ENCODE results near the gene RANBP3L.
A peak's percentile ranks its signal among the peaks of the same experiment; 100 is the strongest.
"Not testable (repeated sequence)": the region's sequence is repeated elsewhere in the genome, so short reads cannot be mapped to it uniquely, and the experiment has no call there.

RANBP3L gene, protein sequence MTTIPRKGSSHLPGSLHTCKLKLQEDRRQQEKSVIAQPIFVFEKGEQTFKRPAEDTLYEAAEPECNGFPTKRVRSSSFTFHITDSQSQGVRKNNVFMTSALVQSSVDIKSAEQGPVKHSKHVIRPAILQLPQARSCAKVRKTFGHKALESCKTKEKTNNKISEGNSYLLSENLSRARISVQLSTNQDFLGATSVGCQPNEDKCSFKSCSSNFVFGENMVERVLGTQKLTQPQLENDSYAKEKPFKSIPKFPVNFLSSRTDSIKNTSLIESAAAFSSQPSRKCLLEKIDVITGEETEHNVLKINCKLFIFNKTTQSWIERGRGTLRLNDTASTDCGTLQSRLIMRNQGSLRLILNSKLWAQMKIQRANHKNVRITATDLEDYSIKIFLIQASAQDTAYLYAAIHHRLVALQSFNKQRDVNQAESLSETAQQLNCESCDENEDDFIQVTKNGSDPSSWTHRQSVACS

DNA sequence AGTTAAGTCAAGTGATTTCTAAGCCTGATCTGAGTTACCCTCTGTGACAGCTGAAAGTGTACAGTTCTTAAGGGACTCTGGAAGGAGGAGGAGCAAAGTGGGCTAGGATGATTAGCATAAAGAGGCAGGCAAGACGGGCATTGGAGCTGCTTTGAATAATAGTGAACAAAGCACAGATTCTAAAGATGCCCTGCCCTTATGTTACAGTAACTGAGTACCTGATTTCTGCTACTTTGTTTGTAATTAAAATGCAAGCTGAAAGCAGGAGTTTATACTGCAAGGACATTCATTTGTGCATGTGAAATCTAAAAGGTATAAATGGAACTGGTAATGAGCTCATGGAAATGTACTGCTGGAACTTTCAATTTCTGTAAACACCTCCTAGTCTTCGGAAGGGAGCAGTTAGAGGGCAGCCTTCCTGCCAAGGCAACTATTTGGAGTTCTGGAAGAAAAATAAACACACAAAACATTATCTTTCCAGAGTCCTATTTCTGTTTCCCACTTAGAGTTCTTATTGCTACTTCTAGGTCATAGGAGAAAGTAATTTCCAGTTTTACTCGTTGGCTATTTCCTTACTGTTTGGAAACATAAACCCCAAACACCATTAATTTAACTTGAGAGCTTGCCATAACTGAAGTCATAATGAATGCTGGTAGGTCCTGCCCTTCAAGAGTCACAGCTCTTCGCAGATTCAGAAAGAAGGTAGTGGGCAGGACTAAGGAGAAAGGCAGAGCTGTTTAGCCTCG is at the start of gene RANBP3L:
TSS of gene RANBP3L (minus strand) at position 45 of the 746 bp plus-strand sequence. CDS start 486 bp downstream, outside the sequence.
- DNase-seq, result no peak

DNA sequence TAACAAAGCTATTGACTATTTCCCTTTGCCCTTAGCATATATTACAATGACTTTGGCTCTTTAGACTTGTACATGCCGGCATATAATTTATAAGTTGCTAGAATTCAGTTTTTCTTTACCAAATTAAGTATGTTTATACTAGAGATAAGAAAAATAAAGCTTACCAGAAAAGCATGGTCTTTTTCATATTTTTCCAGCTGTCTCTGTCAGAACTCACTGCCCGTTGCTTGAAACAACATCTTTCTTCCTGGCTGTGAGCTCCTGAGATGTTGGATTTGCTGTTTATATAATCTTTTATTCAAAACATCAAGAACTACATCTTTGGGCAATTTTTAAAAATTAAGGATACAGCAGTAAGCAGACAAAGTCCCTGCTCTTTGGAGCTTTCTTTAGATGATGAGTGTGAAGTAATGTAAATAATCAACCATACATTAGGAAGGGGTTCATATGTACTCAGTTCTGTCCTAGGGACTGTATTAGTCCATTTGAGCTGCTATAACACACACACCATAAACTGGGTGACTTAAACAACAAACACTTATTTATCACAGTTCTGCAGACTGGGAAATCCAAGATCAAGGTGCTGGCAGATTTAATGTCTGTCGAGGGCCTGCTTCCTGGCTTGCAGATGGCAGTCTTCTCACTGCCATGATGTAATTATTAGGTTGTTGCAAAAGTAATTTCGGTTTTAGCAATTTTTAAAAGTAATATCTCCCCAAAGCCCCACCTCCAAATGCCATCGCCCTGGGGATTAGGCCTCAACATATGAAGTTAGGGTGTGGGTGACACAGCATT is 45.4 kb upstream of the RANBP3L start:
- no peak for DNase-seq

DNA sequence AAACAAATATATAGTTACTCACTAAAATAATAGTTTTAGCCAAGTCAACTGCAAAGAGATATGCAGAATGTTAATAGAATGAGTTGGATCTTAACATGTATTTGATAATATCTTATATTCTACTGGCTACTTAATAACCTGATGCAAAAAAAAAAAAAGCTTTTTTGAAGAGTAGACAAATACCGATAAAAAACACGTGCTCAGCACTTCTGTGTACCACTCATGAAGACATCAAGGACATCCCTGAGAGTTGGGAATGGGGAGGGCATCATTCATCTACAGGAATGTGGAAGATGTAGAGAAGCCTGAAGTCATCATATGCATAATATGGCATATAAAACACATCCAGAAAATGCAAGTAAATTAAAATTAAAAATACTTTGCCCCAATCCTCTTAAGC is 43.2 kb upstream of the RANBP3L start:
- no peak for DNase-seq

DNA sequence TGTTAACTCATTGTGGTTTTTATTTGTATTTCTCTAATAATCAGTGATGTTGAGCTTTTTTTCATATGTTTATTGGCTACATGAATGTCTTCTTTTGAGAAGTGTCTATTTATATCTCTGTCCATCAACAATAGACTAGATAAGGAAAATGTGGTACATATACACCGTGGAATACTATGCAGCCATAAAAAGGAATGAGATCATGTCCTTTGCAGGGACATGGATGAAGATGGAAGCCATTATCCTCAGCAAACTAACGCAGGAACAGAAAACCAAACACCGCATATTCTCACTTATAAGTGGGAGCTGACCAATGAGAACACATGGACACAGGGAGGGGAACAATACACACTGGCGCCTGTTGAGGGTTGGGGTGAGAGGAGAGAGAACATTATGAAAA is 40.0 kb upstream of the RANBP3L start:
- DNase-seq, result not testable (repeated sequence)

DNA sequence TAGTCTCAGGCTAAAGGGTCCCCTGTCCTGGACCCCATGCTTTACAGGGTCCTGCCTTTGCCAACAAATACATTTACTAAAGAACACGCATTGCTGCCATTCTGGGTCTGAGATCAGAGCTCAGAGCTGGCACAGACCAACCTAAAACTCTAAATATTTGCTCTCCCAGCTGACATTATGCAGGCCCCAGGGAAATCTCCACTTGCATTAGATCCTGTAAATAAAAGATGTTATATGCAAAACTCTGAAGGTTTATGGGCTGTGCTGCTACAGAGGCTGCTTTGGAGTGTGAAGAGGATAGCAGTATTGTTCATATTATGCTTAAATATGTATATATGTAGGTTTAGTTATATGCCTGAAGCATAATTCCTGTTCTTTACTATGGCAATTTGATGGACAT is 35.9 kb upstream of the RANBP3L start:
- DNase-seq, result no peak

DNA sequence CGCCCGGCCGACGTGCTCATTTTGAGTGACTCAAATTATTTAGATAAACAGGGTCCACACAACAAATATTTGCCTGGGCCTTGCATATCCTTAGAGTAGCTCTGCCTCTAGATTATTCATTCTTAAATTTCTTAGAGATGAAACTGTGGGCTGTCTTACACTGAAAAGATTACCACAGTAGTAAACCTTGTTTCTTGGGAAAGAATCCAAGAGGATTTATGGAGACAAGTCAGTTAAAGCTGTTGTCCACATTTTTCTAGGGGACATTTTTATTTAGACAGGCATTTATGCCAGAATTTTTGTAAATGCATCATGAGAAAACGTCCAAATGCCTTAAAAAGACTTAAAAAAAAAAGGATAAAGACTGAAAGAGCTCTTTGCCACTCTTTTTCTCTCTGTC is 32.6 kb upstream of the RANBP3L start:
- no peak for DNase-seq

DNA sequence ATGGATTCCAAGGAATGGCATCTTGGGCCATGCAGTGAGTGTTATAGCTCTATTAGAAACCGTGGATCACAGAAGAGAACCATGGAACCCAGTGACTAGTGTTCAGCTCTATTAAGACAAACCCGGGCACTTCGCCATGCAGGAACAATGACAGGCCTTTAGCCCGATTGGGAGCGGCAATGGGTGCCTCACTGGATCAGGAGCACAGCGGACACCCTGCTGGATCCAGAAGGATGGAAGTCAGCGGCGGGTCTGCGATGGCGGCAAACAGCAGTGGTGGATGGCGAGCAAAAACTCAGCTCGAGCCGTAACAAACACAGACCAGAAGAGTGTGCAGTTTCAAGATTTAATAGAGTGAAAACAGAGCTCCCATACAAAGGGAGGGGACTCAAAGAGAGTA is 31.0 kb upstream of the RANBP3L start:
- not testable (repeated sequence) for DNase-seq

DNA sequence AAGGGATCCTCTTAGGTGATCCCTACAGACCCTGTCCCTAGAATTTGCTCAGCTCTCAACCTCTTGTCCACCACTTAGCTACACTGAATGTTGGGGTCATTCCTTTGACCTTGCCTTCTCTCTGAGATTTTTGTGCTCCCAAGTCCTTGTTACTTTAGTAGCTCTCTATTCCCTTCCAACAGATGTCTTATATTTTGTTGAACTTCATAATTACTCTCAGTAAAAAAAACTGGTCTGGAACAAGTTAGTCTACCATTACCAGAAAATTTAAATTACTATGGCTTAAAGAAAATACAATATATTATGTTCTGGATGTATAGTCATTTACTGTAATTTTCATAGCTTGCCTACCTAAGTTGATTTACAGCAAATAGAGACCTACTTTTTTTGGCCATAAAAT is 23.5 kb upstream of the RANBP3L start:
- DNase-seq, result no peak

DNA sequence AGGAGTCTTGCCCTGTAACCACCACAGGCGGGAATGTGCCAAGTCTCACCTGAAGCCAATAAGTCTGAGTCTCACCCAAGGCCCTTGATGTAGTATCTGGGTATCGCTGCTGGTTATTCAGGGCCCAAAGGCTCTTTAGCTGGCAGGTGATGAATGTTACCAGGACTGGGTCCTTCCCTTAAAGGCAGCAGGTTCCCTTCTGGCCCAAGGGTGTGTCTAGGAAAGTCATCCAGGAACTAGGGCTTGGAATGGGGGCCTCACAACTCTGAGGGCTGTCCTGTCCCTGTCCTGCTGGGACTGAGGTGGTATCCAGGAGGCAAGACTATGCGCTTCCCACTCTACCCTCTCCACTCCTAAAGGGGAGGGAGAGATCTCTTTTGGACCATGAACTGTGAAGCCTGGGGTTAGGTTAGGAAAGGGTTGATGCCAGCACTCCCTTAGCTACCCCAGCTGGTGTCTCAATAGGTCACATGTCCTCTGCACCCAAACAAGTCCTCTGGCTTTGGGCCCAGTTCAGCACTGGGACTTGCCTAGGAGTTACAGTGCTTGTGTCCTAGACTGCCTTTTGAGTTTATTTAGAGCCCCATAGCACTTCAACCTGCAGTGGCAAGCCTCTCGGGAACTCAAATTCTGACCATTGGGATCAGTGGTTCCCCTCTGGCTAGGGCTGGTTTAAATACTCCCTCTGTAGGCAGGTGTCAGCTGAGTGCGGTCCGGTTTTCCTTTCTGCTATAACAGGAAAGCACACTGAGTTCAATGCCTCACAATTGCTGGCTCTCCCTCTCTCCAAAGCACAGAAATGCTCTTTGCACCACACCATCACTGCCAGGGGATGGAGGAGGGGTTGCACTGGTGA is 22.5 kb upstream of the RANBP3L start:
- no peak for DNase-seq

DNA sequence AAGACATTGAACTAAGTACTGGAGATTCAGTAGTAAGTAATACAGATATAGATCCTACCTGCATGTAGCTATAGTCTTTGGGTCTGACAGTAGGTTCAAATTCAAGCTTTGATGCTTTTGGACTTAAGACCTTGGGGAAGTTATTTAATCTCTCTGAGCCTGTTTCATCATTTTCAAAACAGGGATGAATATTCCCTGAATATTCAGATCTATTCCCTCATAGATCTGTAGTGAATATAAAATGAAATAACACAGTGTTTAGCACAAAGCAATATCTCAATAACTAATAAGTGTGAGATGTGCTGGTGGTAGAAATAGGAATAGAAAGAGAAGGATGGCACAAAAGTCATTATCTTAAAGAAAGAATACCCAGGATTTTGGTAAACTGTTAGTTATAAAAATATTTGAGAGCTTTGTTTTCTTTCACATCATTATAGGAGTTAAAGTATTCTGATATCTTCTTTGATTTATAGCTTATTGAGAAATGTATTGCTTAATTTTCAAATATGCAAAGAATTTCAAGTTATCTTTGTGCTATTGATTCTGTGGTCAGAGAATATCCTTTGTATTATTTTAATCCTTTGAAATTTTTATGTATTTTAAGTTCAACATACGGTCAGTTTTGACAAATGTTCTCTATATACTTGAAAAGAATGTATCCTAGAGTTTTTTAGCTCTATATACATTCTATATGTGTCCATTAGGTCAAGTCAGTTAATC is 11.4 kb upstream of the RANBP3L start:
- DNase-seq, result no peak

DNA sequence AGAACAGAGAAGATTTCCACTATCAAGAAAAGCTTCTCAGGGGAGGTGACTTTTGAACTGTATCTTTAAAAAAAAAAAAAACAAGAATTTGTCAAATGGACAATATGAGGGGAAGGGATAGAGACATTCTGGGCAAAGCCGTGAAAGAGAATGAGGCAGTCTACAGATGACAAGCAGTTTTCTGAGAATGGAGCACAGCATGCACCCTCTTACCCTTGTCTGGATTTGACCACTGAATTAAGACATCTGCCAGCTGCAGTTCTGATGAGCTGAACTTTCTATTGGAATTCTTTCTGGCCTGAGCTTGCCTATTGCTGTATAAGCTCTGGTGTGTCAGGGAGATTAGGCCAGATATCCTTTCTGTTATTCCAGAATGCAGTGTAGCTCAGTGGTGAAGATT is 10.3 kb upstream of the RANBP3L start:
- DNase-seq, result no peak

DNA sequence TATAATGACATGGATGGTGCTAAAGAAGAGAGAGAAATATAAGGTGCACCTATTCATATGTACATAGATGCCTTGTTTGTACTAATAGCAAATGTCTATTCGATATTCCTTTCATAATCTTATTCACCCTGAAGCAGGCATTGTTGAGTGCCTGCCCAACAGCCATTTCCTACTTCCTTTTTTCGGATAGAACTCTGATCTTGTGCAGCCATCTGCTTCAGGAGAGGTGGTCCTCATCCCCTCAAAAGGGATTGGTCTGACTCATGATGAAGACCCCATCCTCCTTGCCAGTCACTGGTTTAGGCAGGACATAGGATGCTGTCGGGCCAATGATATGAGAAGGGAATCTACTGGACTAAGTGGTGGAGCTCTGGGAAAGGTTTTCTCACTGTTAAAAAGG is 8.4 kb upstream of the RANBP3L start:
- DNase-seq, result no peak

DNA sequence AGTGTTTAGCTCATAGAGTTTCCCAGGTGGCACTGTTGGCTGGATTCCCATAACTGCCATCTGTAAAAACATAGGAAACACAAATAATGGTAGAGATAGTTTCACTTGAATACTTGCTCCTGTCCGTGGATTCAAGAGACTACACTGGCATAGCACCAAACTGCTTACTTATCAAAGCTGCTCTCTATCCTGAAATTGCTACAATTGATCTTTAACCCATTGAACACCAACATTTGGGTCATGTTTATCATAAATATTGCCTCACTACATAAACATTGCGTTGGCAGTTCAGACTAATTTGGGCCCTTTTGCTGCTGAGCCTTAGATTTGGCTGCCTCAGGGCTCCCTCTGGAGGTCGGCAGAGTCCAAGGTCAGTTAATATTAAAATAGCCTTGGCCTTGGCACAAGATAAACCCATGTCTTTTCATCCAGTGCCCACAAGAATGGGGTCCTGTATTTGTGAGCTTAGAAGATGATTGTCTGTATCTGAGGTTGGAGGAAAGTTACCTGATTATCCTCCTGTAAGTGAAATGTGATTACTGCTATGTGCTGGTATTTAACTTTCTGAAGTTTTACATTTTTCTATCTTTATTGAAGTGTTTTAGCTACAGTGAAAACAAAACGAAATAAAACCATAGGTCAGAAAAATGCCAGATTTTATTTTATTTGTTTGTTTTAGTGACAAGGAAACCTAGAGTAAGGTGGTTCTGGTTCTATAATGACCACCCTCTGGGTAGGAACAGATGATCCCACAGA is 4.0 kb upstream of the RANBP3L start:
- DNase-seq, result peak; percentile 24

DNA sequence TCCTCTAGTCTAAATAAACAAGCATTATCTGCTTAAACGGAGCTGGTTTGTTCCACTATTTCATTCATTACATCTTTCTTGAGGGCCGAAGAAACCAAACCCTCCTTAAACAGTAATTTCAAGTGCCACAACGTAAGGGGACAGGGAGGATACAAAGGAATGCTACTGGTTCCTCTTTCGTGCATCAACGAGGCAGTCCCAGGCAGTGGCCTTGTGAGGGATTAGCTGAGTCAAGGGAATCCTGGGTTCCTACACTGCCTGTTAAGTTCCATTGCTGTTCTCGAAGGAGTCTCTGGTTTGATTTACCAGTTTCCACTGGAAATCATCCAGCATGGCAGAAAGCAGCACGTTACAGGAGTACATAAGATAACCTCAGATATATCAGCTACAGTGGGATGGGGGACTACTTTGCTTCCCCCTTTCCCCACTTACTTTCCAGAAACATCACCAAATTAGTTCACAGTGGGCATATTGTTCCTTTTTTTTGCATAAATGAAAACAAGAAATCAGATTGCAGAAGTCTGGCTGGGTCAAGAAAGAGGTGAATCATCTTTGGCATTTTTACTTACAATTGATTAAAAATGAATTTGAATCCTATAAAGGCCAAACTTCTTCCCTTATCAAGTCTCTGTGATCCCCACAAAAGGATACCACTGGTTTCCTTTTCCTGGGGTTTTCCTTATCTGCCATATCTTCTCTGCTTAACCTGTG is 2.5 kb upstream of the RANBP3L start:
- DNase-seq, result no peak

DNA sequence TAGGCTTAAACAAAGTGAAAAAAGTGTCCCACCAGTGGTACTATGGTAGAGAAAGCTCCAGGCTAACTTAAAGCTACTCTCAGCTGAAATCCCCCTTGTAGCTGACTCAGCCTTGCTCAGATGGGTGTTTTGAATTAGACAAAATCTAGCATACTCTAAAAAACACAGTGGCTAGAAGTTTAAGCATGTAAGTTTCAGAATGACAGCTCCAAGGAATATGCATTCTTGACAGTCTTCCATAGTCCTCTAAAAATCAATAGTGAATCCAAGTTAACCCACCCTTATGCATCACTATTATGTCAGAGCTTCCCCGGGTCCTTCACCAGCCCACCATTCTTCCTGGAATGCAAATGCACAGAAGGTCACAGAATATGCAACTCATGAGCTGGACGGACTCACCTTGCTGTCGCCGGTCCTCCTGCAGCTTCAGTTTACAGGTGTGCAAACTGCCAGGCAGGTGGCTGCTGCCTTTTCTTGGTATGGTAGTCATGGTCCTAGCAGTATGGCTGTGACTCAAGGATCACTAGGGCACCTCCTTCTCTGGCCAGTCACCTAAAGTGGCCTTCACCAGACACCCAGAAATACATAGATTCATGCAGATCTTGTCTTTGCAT is 668 bp downstream of the RANBP3L start:
- DNase-seq, result no peak

DNA sequence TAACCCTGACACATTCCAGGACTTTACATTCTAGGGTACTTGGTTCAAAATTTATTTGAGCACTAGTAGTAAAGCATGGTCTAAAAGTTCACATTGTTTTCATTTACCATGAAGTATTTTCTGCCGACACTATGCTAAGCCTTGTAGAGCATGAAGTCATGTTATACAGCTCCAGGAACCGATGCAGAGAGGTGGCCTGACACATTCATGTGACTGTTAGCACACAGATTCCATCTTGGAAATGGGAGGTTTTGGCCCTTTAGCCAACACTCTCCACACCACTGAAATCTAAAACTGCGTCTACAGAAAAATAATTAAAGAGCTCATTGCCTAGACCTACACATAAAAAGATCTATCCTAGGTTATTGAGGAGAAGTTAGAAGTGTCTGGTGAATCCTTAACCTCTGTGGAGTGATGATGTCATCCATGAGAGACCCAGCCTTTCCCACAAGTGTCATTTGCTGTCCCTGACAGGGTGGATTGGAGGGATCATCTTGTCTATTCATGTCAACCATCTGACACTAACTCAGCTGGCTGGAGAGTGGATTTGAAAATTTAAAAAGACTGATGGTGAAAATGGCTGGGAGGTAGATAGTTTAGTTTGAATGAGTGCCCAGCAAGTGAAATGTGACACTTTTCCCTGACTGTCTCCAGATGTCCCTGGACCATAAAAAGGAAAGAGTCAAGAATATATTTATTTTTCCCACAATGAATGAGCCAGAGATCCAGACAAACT is 1.3 kb downstream of the RANBP3L start:
- no peak for DNase-seq

DNA sequence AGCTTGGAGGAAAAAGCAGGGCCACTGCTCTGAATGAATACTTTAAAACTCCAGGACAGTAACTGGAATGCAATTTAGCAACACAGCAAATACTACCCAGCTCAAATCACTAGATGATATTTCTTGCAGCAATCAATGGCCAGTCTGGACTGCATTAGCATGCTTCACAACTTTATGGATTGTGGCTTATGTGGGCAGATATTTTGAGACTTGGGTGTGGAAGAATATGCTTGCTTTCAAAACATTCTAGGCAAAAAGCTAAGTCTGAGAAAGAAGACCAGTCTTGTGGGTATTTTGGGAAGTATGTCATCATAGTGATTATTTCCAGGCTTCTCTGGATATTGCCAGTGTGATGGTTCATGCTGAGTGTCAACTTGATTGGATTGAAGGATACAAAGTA is 3.1 kb downstream of the RANBP3L start:
- DNase-seq, result no peak

DNA sequence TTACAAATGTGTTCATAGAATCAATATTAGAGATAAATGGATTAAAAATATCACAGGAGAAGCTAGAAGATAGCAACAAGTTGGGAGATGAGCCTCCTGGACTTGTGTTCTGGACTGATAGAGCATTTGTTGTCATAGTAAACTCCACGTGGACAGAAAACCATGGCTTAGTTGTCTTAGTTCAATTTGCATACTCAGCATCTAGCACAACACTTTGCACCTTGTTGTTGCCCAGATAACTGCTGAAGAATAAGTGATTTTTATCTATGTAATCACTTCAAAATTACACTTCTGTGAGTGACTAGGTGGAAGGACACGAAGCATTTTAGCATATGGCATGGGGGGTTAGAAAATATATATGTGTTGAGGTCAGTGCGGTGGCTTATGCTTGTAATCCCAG is 4.0 kb downstream of the RANBP3L start:
- DNase-seq, result no peak
